T-helper 1 cell (primary cell): ENCODE data around the gene MTFR1L.

Experiments used
- DNase-seq, 5 donors: peaks; one replicate each; pipeline ENCODE4 v3.0.0-alpha.2; 2012 to 2020

MTFR1L gene

DNA sequence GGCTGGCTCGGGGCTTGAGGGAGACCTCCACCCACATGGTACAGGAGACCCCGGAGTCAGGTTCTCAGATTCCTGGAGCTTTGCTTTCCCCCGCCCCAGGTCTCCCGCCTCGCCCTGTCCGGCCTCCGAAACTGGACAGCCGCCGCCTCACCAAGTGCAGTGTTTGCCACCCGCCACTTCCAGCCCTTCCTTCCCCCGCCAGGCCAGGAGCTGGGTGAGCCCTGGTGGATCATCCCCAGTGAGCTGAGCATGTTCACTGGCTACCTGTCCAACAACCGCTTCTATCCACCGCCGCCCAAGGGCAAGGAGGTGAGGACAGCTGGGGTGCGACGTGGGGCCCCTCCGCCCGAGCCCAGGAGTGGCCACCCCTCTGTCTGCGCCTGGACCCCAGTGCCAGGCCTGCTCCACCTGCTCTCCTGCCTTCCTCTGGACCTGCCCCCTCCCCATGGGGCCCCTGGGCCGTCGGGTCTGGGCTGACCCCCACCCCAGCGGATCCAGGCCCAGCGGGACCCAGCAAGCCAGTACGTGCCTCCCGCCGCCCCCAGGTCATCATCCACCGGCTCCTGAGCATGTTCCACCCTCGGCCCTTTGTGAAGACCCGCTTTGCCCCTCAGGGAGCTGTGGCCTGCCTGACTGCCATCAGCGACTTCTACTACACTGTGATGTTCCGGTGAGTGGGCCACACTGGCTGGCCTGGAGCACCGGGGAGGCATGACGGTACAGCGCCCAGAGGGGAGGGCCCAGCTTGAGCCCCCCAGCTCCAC lies 11.1 kb upstream of the MTFR1L start:
- no peak for DNase-seq

DNA sequence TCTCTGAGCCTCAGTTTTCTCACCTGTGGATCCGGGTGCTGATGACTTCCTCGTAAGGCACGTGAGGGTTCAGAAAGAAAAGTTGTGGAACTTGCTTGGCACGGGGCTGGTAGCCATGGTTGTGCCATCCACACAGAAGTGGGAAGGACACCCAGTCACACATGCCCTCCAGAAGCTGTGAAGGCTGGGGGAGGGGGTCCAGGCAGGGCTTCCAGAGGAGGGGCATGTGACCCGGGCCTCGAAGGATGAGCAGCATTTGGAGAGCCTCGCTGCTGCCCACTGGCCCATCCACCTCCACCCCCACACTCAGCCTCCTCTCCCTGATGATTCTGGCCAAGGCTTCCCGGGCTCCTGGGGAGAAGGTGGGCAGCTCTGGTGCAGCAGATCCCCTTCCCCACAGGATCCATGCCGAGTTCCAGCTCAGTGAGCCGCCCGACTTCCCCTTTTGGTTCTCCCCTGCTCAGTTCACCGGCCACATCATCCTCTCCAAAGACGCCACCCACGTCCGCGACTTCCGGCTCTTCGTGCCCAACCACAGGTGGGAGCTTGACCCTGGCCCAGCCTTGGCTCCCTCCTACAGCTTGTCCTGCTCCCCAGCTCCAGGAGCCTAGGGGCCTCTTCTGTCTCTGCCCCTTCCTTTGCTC lies 10.3 kb upstream of the MTFR1L start:
- DNase-seq: no peak

DNA sequence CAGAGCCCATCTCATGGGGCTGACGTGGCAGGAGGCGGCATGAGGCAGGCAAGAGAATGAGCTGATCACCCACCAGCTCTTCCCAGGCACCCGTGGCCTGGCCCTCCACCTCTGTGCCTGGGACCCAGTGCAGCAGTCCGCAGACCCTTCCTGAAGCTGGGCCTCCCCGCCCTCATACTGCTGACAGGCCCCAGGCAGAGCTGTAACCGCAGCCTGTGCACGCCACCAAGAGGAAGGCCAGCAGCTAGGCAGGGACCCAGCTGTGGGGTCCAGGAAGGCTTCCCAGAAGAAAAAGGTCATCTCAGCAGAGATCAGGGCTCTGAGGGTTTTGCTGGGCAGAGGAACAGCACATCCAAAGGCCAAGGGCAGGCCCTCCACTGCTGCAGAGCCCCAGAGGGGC lies 9.8 kb upstream of the MTFR1L start:
- DNase-seq: no peak

DNA sequence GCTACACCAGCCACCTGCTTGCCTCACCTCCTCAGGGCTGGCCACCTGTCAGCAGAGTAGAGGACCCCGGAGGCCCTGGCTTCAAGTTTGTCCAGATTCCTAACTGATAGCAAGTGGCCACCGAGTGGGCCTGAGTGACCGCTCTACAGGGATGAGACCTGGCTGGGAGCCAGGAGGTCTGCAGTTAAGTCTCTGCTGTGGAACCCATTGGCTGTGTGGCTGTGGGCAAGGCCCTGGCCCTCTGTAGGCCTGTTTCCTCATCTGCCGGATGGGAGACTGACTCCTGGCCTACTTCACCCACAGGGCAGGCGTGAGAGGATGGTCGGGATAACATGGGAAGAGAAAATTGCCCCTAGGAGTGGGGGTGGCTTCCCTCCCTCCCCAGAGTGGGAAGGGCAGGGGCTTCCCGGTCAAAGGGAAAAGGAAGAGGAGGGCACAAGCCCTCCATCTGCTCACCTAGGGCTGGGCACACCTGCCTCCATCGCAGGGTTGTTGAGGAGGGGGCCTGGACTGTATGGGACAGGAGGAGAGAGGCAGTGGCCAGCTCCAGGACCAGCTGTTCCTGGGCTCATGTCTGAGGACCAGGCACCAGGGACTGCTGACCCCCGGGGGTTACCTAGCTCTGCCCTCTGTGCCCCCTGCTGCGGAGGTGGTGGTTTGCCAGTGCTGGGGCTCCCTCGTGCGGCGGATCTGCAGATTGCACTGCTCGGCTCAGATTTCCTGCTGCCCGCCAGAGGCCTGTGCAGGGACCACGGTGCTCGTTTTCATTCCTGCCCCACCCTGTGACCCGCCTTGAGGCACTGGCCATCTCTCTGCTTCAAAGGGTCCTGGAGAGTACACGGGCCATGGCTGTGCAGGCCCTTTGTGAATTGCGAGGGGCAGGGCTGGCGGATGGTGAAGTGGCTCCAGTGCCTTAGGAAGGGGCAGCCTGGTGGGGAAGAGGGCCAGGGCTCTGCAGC lies 9.1 kb upstream of the MTFR1L start:
- DNase-seq: peak; percentile 53 to 75 (median 67)

DNA sequence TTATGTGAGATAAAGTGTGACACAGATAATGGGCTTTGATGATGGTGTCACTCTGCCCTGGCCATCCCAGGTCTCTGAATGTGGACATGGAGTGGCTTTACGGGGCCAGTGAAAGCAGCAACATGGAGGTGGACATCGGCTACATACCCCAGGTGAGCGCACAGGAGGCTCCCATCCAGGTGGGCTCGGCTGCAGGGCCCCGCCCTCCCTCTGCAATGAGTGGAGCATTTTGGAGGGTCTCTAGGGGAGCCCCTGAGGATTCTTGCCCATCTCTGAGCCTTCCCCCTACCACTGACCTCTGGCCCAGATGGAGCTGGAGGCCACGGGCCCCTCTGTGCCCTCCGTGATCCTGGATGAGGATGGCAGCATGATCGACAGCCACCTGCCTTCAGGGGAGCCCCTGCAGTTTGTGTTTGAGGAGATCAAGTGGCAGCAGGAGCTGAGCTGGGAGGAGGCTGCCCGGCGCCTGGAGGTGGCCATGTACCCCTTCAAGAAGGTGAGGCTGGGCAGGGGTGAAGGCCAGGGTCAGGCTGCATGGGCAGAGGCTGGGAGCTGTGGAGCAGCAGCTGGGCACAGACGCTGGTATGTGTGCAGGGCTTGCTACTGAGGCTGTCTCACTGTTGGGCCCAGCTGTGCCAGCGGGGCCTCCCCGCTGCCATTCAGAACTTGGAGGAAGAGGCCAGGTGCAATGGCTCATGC lies 8.2 kb upstream of the MTFR1L start:
- no peak for DNase-seq

DNA sequence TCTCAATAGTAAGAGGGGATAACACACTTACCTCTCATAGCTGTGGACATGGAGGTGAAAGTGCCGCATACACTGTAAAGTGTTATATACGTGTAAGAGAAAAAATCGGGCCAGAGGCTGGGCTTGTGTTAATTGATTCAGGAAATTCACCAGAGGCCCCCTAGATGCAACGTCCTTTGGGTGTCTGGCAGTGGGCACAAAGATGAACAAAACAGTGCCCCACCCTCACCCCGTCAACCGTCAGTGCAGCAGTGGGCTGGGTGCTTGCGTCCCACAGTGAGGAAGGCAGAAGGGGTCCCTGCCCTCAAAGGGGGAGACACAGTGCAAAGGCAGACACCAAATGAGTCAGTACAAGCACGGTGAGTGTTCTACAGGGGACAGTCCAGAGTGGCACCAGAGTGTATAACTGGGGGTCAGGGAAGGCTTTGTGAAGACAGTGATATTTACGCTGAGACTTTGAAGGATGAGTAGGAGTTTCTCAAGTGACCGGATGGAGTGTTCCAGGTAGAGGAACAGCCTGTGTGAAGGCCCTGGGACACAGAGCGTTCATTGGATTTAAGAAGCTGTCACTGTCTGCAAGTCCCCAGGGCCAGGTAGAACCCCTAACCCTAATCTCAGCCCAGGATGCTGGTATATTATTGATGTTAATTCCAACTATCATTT lies 6.6 kb upstream of the MTFR1L start:
- no peak for DNase-seq

DNA sequence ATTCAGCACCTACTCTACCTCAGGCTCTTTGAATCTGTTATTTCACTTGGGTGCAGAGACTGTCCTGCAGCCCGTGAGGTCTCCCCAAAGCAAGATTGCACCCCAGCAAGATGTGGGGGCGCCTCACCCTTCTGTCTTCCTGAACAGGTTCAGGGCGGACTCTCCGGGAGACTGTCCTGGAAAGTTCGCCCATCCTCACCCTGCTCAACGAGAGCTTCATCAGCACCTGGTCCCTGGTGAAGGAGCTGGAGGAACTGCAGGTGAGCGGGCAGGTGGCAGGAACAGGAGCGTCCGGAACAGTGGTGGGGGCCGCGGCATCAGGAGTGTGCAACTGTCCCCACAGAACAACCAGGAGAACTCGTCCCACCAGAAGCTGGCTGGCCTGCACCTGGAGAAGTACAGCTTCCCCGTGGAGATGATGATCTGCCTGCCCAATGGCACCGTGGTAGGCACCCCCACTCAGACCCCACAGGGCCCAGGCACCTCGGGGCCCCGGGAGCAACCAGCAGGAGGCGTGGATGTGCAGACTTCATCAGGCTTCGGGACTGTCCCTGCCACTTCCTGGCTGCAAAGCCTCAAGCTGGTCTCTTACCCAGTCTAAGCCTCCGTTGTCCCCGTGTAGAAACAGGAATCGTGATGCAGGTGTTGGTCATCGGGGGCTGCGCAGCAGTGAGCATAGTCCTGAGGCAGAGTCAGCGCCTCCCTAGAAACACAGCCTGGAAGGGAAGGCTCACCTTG lies 5.9 kb upstream of the MTFR1L start:
- DNase-seq: no peak

DNA sequence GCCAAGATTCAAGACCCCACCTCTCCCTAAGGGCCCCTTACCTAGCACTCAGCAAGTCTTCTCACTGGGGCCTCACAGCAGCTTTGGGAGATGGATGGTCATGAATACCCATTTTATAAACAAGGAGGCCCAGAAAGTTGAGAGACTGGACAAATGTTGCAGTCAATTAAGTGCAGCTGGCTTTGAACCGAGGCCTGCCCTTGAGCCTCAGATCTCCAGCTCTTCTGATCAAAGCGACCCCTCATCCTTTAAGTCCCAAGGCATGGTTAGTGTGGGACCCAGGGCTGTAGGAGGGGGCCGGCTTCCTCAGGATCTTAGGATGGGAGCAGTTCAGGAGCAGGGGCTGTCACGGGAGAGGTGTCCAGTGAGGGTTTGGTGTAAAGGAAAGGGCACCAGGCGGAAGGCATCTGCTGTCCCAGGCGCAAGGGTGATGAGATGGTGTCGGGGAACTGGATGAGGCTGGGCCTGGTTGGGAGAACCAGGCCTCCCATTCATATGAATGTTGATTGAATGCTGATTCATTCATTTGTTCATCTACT lies 5.1 kb upstream of the MTFR1L start:
- no peak for DNase-seq

DNA sequence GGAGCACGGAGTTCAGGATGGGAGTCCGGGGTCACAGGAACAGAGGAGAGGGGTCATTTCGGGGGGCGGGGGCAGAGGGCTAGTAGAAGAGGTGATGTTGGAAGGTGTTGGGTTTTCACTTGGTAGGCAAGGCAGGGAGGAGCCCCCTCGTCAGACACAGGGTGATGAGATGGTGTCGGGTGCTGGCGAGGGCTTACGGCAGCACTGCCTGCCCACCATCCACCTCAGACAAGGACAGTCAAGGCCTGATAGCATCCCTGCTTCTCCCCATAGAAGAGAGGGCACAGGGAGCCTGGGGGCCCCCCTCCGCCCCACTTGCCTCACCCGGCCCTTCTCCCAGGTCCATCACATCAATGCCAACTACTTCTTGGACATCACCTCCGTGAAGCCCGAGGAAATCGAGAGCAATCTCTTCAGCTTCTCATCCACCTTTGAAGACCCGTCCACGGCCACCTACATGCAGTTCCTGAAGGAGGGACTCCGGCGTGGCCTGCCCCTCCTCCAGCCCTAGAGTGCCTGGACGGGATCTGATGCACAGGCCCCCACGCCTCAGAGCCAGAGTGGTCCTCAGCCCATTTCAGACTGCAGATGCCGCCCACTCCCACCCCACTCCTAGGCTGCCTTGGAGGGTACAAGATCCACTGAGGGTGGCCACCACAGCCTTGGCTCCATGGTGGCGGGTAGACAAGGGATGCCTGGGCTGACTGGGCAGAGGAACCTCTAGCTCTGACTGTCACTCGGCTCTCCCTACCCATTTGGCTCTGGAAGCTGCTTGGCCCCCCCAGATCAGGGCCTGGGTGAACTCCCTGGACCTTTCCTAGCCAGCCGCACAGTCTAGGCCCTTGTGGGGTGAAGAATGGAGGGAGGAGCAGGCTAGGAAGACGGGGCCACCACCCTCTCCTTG lies 4.3 kb upstream of the MTFR1L start:
- DNase-seq: no peak

DNA sequence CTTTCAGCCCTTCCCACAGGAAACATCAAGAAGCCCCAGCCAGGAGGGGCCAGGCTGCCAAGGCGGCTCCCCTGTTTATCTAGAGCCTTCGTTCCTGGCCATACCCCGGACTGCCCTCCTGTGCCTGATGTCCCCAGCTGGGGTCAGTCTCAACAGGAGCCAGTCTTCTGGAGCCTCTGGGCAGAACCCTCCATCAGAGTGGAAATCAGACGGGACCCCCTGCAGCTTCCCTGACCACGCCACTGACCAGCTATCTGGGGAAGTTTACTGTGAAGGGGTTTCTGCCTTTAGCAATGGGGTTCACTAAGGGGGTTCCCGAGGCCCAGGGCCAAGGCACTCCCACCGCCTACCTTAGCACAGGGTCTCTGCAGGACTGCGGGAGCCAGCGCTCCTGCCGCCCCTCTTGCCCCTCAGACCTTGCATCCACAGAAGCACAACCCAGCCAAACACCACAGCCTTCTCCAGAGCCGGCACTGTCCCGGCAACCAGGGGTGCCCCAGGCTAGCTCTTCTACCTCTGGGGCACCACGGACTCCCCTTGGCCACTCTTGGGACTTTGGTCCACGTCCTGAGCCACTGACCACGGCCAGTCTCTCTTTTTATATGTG lies 3.5 kb upstream of the MTFR1L start:
- no peak for DNase-seq

DNA sequence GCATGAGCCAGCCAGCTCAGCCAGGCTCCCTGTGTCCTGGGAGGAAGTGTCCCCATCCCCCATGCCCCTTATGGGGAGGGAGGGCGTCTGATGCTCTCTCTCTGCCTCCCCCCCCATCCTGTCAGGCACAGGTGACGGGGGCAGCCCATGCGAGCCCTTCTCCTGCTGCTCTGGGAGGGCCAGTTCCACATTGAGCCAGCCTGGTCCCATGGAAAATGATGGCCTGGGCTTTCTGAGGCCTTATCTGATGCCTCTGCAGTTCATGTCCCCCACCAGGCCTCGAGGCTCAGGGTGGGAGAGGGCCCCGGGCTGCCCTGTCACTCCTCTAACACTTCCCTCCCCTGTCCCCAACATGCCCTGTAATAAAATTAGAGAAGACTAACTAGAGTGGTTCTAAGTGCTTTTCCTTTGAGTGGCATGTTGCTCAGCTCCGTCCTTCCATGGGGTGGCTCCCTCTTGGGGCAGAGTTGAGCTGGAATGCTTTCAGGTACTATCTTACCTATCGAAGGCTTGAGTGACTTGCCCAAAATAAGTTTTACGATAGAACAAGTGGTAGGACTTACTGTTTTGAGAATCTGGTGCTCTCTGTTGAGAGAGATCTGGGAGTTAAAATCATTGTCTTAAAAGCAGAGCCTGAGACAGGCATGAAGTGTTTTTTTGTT lies 1.8 kb upstream of the MTFR1L start:
- no peak for DNase-seq

DNA sequence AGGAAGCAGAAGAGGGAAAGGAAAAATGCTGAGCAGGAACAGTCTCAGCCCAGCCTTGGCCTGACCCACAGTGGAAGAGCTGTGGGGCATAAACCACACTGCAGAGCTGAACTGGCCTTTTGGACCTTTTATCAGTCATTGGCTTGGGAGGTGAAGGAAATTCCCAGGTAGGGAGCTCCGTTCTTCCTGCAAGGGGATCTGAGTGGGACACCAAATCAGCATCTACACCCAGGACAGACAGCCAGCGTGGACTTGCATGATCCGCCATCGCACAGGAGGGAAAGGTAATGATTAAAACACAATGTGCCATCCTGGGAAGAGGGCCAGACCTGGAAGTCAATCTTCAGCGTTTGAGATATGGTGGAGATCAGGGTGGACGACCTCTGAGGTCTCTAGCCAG lies 1.2 kb upstream of the MTFR1L start:
- DNase-seq: no peak

DNA sequence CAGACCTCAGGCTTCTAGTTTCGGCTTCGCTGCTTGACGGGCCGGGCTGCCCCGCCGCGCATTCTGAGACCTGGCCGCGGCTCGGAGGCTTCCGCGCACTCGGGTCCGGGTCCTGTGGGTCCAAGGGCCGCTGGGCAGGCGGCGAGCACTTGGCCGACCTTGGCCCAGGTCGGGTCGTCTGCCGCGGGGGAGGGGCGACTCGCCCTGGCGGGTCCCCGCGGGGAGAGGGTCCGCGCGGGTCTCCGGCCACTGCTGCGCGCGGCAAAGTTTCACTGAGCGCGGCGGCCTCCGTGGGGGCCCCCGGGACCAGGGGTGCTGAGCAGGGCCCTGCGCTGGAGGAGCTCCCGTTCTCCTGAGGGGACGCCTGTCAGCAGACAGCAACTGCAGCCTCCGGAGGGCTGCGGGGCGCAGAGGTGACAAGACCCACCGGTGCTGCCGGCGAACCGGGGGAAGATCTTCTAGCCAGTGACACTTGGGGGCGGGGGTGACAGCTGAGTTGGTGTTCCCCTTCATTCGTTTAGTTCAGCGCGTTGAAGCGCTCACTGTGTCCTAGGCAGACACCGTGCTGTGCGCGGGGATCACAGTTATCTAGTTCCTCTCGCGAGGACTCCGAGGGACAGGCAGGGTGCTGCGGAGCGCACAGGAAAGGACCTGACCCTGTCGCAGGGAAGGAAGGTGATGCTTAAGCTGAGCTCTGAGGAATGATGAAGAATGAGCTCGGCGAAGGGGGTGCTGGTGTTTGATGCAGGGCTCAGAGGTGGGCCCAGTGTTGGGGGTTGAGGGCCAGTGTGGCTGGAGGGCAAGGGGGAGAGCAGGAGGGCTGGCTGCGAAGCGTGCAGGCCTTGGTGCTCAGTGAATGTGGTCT lies 725 bp downstream of the MTFR1L start:
- peak; percentile 33 to 84 (median 56) for DNase-seq

DNA sequence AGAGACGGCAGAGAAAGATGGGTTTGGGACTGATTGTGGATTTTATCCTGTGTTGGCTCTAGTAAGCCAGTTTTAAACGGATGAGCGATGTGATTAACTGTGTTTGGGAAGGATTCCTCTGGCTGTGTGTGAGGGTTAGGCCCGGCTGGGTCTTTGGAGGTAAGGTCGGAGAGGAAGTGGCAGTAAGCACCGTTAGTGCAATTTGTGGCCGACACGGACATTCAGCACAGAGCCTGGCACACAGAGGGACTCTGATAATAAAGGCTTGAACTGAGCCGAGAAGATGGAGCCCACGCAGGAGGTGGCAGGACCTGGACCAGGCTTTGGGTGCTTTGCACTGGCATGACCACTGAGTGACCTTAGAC lies 1.3 kb downstream of the MTFR1L start:
- DNase-seq: no peak

DNA sequence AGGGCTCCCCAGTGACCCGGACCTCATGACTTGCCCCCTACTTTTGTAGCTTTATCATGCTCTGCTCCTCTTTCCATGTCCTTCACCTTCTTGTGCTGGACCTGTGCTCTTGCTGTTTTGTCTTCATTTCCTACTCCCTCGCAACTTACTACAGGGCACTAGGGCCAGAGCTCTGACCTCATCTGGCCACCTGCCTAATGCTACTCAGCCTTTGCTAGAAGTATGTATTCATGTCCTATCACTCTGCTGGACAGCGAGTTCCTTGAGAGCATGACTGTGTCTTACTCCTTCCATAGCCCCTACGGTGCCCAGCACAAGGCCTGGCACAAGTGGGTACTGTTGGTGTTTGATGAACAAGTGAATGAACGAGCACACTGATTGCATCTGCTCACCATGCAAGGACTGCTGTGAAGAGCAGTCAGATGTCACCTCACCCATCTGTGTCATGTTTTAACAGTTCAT lies 1.9 kb downstream of the MTFR1L start:
- no peak for DNase-seq

DNA sequence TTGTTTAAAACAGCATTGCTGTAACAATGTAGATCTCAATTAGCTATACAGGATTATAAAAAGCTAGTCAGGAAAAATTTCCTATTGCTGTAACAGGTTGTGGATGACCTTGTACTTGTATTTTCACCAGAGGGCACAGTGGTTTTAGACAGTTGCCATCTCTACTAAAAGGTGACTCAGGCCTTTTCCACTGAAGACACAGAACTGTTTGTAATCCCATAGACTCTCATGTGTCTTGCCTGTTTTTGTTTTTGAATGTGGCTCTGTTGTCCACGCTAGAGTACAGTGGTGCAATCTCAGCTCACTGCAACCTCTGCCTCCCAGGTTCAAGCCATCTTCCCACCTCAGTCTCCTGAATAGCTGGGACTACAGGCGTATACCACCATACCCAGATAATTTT lies 5.9 kb downstream of the MTFR1L start:
- DNase-seq: no peak

DNA sequence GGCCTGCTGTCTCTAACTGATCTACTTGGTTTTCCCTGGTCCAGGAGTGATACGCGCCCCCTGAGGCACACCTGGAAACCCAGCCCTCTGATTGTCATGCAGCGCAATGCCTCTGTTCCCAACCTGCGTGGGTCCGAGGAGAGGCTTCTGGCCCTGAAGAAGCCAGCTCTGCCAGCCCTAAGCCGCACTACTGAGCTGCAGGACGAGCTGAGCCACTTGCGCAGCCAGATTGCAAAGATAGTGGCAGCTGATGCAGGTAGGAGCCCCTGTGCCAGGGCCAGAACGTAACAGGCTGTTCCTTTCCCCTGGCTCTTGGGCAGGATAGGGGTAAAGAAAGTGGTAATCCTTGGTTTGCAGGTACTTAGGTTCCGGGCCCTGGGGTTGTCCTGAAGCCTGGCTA lies 6.8 kb downstream of the MTFR1L start:
- no peak for DNase-seq

DNA sequence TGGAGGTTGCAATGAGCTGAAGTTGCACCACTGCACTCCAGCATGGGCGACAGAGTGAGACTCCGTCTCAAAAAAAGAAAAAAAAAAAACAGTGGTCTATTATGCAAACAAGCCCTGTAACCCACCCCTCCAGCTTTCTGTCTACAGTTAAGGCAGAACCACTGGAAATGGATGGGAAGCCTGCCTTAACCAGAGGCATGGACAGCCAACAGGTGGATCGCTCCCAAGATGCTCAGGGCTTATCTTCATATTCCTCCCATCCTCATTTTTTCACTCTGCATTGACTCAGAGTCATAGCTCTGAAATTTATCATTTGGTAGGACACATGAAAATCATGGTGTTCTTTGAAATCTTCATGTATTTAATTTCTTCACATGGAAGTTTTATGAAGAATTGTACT lies 8.7 kb downstream of the MTFR1L start:
- DNase-seq: no peak
